ENCODE results near the gene STXBP2. TPM values are rescaled to one million over a fixed set of nuclear protein-coding genes. Genes with fewer than 3 reads are reported as not detected.

Gene STXBP2
- total RNA-seq, 2 experiments from 2014 or later: 75.2 to 83.0 TPM

GRCh38 chr19:7603919-7604318, 33.0 kb upstream of the STXBP2 start:
- ChIA-PET CTCF (interaction anchor here (0.7 kb wide), 1 partner anchor 123 kb away, joined by 3 read pairs; no protein-coding TSS in a partner anchor), POLR2A (interaction anchor here (0.6 kb wide), 1 partner anchor 49 kb away, joined by 6 read pairs; no protein-coding TSS in a partner anchor)
- intact Hi-C loops (cut with DNase I, micrococcal nuclease): no loop called here
- no peak overlapping the region for H3K4me3 Mint-ChIP-seq
- no peaks in the 10 kb centered on the region for H3K36me3 Mint-ChIP-seq (ENCODE audit: low read depth)
- H3K9me3 Mint-ChIP-seq (ENCODE audit: low read depth): no peaks in the 10 kb centered on the region
- no peak for ATAC-seq
- H3K27me3 Mint-ChIP-seq: peaks cover 8% of the 10 kb centered on the region
- DNase-seq: no peak
- H3K27ac Mint-ChIP-seq: no peak overlapping the region
- no peaks in the 10 kb centered on the region for H3K4me1 Mint-ChIP-seq

DNA sequence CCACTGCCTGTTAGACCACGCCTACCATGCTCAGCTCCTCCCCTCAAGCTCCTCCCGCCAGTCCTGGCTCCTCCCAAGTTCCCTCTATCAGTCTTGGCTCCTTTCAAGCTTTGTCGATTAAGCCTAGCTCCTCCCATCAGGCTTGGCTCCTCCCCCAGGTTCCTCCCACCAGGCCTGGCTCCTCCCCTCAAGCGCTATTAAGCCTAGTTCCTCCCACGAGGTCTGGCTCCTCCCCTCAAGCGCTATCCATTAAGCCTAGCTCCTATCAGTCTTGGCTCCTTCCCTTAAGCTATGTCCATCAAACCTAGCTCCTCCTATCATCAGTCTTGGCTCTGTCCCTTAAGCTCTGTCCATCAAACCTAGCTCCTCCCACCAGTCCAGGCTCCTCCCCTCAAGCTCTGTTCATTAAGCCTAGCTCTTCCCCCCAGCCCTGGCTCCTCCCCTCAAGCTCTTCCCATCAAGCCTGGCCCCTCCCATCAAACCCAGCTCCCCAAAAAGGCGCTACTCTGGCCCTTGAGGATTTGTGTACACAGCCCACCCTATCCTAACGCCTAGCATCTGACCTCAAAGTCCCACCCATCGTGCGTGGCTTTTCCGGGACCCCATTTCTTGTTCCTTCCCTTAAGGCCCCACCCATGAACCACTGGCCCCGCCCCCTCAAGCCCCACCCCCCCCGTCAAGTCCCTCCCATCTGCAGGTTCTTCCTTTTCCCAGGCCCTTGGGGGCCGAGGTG, 31.3 kb upstream of the STXBP2 start:
- DNase-seq (peak; percentile 66), ATAC-seq (peak; percentile 82)

DNA sequence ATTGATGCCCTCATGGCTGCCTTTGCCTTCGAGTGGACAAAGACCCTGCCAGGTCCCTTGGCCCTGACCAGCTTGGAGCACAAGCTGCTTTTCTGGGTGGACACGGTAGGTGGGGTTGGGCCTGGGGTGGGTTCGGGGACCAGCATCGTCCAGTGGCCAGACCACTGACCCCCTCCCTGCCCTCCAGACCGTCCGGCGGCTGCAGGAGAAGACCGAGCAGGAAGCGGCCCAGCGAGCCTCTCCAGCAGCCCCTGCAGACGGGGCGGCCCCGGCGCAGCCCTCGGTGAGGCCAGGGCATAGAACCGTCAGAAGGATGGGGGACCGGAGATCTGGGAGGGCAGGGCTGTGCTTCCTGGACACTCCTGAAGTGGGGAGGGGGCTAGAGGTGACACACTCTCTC, 30.6 kb upstream of the STXBP2 start:
- H3K27ac Mint-ChIP-seq: no peak overlapping the region
- no peaks in the 10 kb centered on the region for H3K4me1 Mint-ChIP-seq
- no peaks in the 10 kb centered on the region for H3K9me3 Mint-ChIP-seq (ENCODE audit: low read depth)
- H3K4me3 Mint-ChIP-seq: no peak overlapping the region
- DNase-seq (no peak), ATAC-seq (no peak)
- intact Hi-C loops (cut with DNase I, micrococcal nuclease): no loop called here
- no peaks in the 10 kb centered on the region for H3K36me3 Mint-ChIP-seq (ENCODE audit: low read depth)
- peaks cover 8% of the 10 kb centered on the region for H3K27me3 Mint-ChIP-seq
- ChIA-PET POLR2A (no interaction called here), CTCF (interaction anchor here (1.8 to 1.9 kb wide), 2 partner anchors 38 to 194 kb away, joined by 7 to 14 read pairs; no protein-coding TSS in a partner anchor)

More for the DNA sequence above, 31.3 kb upstream of the STXBP2 start:
- Mint-ChIP-seq H3K27ac (no peak overlapping the region), H3K36me3 (ENCODE audit: low read depth) (no peaks in the 10 kb centered on the region), H3K4me1 (no peaks in the 10 kb centered on the region), H3K27me3 (peaks cover 8% of the 10 kb centered on the region), H3K4me3 (no peak overlapping the region), H3K9me3 (ENCODE audit: low read depth) (no peaks in the 10 kb centered on the region)
- CTCF ChIA-PET: interaction anchor here (1.1 to 1.9 kb wide), 3 partner anchors 13 to 194 kb away, joined by 3 to 14 read pairs (median 7); no protein-coding TSS in a partner anchor
- intact Hi-C loops (cut with DNase I, micrococcal nuclease): no loop called here
- POLR2A ChIA-PET: interaction anchor here (0.6 to 1.0 kb wide), 2 partner anchors 25 to 1205 kb away, joined by 5 read pairs; no protein-coding TSS in a partner anchor

DNA sequence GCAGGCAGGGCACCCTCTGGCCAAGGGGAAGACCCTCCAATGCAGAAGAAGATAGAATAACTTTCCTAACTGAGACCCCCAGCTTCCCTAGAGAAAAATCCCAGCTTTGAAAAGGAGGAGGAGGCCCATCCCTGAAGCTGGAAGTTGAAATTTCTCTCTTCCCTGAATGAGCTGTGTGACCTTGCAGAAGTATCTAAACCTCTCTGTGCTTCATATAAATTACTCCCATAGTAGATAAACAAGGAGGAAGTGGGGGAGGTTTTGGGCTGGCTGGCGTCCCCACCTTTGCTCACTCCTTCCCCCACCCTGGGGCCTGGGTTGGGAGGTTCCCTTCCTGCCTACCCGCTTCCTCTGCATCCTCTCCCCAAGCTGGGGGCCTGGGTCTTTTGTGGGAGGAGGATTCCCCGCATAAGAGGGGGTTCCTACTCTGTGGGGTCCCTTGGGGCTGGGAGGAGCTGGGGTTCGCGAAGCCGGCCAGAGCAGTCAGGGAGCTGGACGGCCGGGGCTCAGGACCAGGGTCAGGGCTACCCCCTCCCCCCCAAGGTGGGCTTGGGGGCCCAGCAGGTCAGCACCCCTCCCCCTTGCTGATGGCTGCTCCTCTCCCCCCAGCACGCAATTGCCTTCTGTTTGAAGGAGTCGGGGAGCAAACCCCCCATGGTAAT, 29.6 kb upstream of the STXBP2 start:
- no peaks in the 10 kb centered on the region for H3K36me3 Mint-ChIP-seq (ENCODE audit: low read depth)
- DNase-seq (no peak), ATAC-seq (no peak)
- H3K4me1 Mint-ChIP-seq: no peaks in the 10 kb centered on the region
- H3K9me3 Mint-ChIP-seq (ENCODE audit: low read depth): no peaks in the 10 kb centered on the region
- H3K27ac Mint-ChIP-seq: no peak overlapping the region
- H3K27me3 Mint-ChIP-seq: peaks cover 4% of the 10 kb centered on the region
- no peak overlapping the region for H3K4me3 Mint-ChIP-seq
- CTCF ChIA-PET: interaction anchor here (0.6 to 0.8 kb wide), 2 partner anchors 10 to 62 kb away, joined by 3 to 4 read pairs; no protein-coding TSS in a partner anchor
- POLR2A ChIA-PET: no interaction called here
- intact Hi-C loops (cut with DNase I, micrococcal nuclease): no loop called here

GRCh38 chr19:7607874-7608560, 28.9 kb upstream of the STXBP2 start:
- Mint-ChIP-seq H3K36me3 (ENCODE audit: low read depth) (no peaks in the 10 kb centered on the region), H3K4me3 (no peak overlapping the region), H3K4me1 (no peaks in the 10 kb centered on the region), H3K9me3 (ENCODE audit: low read depth) (no peaks in the 10 kb centered on the region), H3K27me3 (peaks cover 3% of the 10 kb centered on the region), H3K27ac (no peak overlapping the region)
- ChIA-PET POLR2A (no interaction called here), CTCF (interaction anchor here (0.7 kb wide), 1 partner anchor 252 kb away, joined by 3 read pairs; no protein-coding TSS in a partner anchor)
- intact Hi-C loops (cut with DNase I, micrococcal nuclease): no loop called here
- DNase-seq (no peak), ATAC-seq (no peak)

DNA sequence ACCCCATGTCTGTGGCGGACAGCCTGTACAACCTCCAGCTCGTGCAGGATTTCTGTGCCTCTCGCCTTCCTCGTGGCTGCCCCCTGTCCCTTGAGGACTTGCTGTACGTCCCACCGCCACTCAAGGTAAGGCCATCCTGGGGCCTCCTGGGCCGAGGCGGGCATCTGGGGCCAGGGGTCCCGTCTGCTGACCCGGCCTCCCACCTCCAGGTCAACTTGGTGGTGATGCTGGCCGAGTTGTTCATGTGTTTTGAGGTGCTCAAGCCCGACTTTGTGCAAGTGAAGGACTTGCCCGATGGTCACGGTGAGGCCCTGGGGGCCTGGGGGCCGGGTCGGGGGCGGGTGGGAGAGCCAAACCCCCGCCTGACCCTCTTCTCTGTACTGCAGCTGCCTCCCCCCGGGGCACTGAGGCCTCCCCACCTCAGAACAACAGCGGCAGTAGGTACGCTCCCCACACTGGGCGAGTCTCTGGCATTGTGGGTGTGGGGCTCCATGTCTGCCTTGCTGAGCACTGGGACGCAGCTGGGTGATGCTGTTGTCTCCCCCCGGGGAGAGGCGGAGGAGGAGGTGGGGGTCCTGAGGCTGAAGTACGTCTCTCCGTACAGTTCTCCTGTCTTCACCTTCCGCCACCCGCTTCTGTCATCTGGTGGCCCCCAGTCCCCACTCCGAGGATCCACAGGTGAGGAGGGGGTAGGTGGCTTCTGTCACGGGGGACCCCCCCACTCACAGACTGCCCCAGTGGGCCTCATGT, 26.2 kb upstream of the STXBP2 start:
- intact Hi-C loops (cut with DNase I, micrococcal nuclease): no loop called here
- ChIA-PET CTCF (interaction anchor here (0.6 kb wide), 1 partner anchor 61 kb away, joined by 3 read pairs; no protein-coding TSS in a partner anchor), POLR2A (no interaction called here)
- Mint-ChIP-seq H3K27me3 (no peaks in the 10 kb centered on the region), H3K9me3 (ENCODE audit: low read depth) (no peaks in the 10 kb centered on the region), H3K4me1 (no peaks in the 10 kb centered on the region), H3K36me3 (ENCODE audit: low read depth) (no peaks in the 10 kb centered on the region), H3K27ac (no peak overlapping the region), H3K4me3 (no peak overlapping the region)
- DNase-seq (no peak), ATAC-seq (no peak)

- Mint-ChIP-seq H3K4me3 (no peak overlapping the region), H3K36me3 (ENCODE audit: low read depth) (no peaks in the 10 kb centered on the region), H3K9me3 (ENCODE audit: low read depth) (no peaks in the 10 kb centered on the region), H3K4me1 (no peaks in the 10 kb centered on the region), H3K27ac (no peak overlapping the region), H3K27me3 (no peaks in the 10 kb centered on the region)
- CTCF ChIA-PET: no interaction called here
- DNase-seq (no peak), ATAC-seq (no peak)
- POLR2A ChIA-PET: no interaction called here
- intact Hi-C loops (cut with DNase I, micrococcal nuclease): no loop called here
These were observed 25.2 kb upstream of the STXBP2 start for GRCh38 chr19:7611541-7612279.

DNA sequence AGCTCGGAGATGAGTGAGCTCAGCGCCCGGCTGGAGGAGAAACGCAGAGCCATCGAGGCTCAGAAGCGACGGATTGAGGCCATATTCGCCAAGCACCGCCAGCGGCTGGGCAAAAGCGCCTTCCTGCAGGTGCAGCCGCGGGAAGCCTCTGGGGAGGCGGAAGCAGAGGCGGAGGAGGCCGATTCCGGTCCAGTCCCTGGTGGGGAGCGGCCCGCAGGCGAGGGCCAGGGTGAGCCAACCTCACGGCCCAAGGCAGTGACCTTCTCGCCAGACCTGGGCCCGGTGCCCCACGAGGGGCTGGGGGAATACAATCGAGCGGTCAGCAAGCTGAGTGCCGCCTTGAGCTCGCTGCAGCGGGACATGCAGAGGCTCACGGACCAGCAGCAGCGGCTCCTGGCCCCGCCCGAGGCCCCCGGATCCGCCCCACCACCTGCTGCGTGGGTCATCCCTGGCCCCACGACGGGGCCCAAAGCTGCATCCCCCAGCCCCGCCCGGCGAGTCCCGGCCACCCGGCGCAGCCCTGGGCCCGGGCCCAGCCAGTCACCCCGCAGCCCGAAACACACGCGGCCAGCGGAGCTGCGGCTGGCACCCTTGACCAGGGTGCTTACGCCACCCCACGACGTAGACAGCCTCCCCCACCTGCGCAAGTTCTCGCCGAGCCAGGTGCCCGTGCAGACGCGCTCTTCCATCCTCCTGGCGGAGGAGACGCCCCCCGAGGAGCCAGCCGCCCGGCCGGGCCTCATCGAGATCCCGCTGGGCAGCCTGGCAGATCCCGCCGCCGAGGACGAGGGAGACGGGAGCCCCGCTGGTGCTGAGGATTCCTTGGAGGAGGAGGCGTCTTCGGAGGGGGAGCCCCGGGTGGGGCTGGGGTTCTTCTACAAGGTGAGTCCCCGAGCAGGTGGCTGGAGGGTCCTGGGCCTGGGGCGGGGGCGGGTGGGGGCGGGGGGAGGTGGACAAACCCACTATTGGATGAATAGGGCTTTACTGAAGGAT, 24.3 kb upstream of the STXBP2 start:
- ATAC-seq: no peak
- ChIA-PET POLR2A (no interaction called here), CTCF (interaction anchor here (0.6 kb wide), 1 partner anchor 276 kb away, joined by 4 read pairs; no protein-coding TSS in a partner anchor)
- no peaks in the 10 kb centered on the region for H3K27me3 Mint-ChIP-seq
- no peaks in the 10 kb centered on the region for H3K36me3 Mint-ChIP-seq (ENCODE audit: low read depth)
- H3K4me1 Mint-ChIP-seq: no peaks in the 10 kb centered on the region
- intact Hi-C loops (cut with DNase I, micrococcal nuclease): no loop called here
- H3K27ac Mint-ChIP-seq: no peak overlapping the region
- no peaks in the 10 kb centered on the region for H3K9me3 Mint-ChIP-seq (ENCODE audit: low read depth)
- H3K4me3 Mint-ChIP-seq: no peak overlapping the region
- DNase-seq: no peak

DNA sequence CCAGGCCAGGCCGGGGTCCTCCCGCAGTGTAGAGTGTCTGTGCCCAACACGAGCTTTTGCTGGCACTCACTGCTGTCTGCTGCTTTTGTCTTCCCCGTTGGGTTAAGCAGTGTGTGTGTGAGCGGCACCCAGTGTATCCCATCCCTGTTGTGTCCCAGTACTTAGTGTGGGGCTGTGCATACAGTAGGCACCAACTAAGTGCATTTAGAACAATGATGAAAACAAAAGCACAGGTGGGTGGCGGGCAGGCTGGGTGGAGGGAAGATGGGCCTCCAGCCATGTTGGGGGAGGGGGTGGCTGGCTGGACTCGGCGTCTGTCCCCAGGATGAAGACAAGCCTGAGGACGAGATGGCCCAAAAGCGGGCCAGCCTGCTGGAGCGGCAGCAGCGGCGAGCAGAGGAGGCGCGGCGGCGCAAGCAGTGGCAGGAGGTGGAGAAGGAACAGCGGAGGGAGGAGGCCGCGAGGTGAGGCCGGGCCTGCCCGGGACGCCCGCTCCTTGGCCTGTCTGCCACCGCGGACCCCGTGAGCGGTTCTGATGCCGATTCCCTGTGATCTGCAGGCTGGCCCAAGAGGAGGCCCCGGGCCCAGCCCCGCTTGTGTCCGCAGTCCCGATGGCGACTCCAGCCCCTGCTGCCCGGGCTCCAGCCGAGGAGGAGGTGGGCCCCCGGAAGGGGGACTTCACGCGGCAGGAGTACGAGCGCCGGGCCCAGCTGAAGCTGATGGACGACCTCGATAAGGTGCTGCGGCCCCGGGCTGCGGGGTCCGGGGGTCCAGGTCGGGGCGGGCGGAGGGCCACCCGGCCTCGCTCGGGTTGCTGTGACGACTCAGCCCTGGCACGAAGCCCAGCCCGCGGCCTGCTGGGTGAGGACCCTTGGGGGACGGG, 21.8 kb upstream of the STXBP2 start:
- Mint-ChIP-seq H3K27me3 (no peaks in the 10 kb centered on the region), H3K27ac (no peak overlapping the region), H3K4me1 (no peaks in the 10 kb centered on the region), H3K4me3 (no peak overlapping the region), H3K9me3 (ENCODE audit: low read depth) (no peaks in the 10 kb centered on the region), H3K36me3 (ENCODE audit: low read depth) (peaks cover 12% of the 10 kb centered on the region)
- POLR2A ChIA-PET: no interaction called here
- DNase-seq (no peak), ATAC-seq (no peak)
- intact Hi-C loops (cut with DNase I, micrococcal nuclease): no loop called here
- CTCF ChIA-PET: interaction anchor here (0.6 to 1.4 kb wide), 2 partner anchors 47 to 134 kb away, joined by 3 to 4 read pairs; no protein-coding TSS in a partner anchor
